AG04450 (cell line): ENCODE results near the gene ZNF785. TPM values are rescaled to one million over a fixed set of nuclear protein-coding genes. Genes with fewer than 3 reads are reported as not detected.
"Not testable (repeated sequence)": the region's sequence is repeated elsewhere in the genome, so short reads cannot be mapped to it uniquely, and the experiment has no call there.

Source experiments
- CTCF ChIA-PET: fragments of 300-600, 350-600 bp; formaldehyde crosslinking; extraction: SDS; loops from one replicate; lab custom pipeline; 2022; ENCODE audit warnings: antibody characterized with exemption, inconsistent platforms; lab: Charles Lee
- POLR2A ChIA-PET: fragments of 350-600 bp; formaldehyde crosslinking; extraction: SDS; loops from one replicate; lab custom pipeline; 2021; ENCODE audit warnings: antibody characterized with exemption, inconsistent platforms; lab: Yijun Ruan, JAX
- DNase-seq: peaks from one replicate; pipeline ENCODE4 v3.0.0-alpha.2; 2011; ENCODE audit warnings: low read depth, low spot score
- H3K27ac ChIP-seq: one replicate; pipeline ENCODE4 v1.5.1; 2012; ENCODE audit warnings: low read depth, low read length, control low read depth
- H3K27me3 ChIP-seq: one replicate; pipeline ENCODE4 v1.6.0; 2012; ENCODE audit warnings: low read length; ENCODE audit not compliant: control insufficient read depth, insufficient read depth
- H3K4me3 ChIP-seq: 2 replicates; pipeline ENCODE4 v1.5.1; 2011; ENCODE audit warnings: mild to moderate bottlenecking, low read depth, low read length, control low read depth
- H3K9me3 ChIP-seq: 2 replicates; pipeline ENCODE4 v1.5.1; 2012; ENCODE audit warnings: low read length; ENCODE audit not compliant: control insufficient read depth, insufficient read depth
- CTCF ChIP-seq: IDR thresholded peaks from 2 replicates; pipeline ENCODE4 v1.5.1; 2011; ENCODE audit warnings: low read depth, low read length, control low read depth, inconsistent platforms
- polyA plus RNA-seq: library from polyadenylated mRNA; depleted of rRNA; stranded (reverse); fragments of >200 nt; gene quantifications from 2 replicates; pipeline ENCODE4 v1.2.3, GENCODE V29; 2011

ZNF785 gene
- polyA plus RNA-seq, 1 experiment: 6.6 TPM

DNA sequence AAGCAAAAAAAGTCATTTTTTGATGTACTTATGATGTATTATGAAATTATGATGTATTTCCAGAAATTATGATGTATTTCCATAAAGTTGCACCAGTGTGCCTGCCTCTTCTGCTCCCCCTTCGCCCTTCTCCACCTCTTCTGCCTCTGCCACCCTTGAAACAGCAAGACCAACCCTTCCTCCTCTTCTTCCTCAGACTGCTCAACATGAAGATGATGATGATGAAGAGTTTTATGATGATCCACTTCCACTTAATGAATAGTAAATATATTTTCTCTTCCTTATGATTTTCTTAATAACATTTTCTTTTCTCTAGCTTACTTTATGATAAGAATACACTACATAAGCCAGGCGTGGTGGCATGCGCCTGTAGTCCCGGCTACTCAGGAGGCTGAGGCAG is 7.4 kb upstream of the ZNF785 start:
- H3K4me3 ChIP-seq: no peak overlapping the region
- ChIA-PET CTCF (interaction anchor here (0.5 to 1.1 kb wide), 4 partner anchors 36 to 150 kb away, joined by 3 to 5 read pairs (median 4); partner anchors contain the start of gene PRR14), POLR2A (no interaction called here)
- H3K27ac ChIP-seq: no peak overlapping the region
- H3K9me3 ChIP-seq: no peaks in the 10 kb centered on the region
- DNase-seq: no peak
- TF ChIP-seq CTCF: no peak
- H3K27me3 ChIP-seq: no peaks in the 10 kb centered on the region

GRCh38 chr16:30590869-30591268 is 5.4 kb upstream of the ZNF785 start:
- POLR2A ChIA-PET: not testable (repeated sequence)
- CTCF ChIA-PET: interaction anchor here (1.2 kb wide), 1 partner anchor 181 kb away, joined by 3 read pairs; no protein-coding TSS in a partner anchor

GRCh38 chr16:30589582-30589981 is 4.1 kb upstream of the ZNF785 start:
- DNase-seq, CTCF ChIA-PET, H3K9me3 ChIP-seq, H3K4me3 ChIP-seq, POLR2A ChIA-PET, H3K27ac ChIP-seq, H3K27me3 ChIP-seq: not testable (repeated sequence)

More at GRCh38 chr16:30590869-30591268, 5.4 kb upstream of the ZNF785 start:
- not testable (repeated sequence) for H3K27ac ChIP-seq, H3K27me3 ChIP-seq, H3K9me3 ChIP-seq, H3K4me3 ChIP-seq, DNase-seq

DNA sequence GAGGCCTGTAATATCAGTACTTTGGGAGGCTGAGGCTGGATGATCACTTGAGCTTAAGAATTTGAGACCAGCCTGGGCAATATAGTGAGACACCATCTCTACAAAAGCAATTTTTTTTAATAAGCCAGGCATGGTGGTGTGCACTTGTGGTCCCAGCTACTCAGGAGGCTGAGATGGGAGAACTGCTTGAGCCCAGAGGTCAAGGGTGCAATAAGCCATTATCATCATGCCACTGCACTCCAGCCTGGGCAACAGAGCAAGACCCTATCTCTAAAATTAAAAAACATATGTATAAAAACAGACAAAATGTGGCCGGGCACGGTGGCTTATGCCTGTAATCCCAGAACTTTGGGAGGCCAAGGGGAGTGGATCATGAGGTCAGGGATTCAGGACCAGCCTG is 3.2 kb upstream of the ZNF785 start:
- ChIA-PET CTCF (interaction anchor here (1.2 kb wide), 1 partner anchor 10 kb away, joined by 4 read pairs; no protein-coding TSS in a partner anchor), POLR2A (interaction anchor here (0.7 kb wide), 1 partner anchor 138 kb away, joined by 7 read pairs; no protein-coding TSS in a partner anchor)
- Histone ChIP-seq H3K4me3 (no peak overlapping the region), H3K9me3 (no peaks in the 10 kb centered on the region), H3K27ac (no peak overlapping the region), H3K27me3 (no peaks in the 10 kb centered on the region)
- no peak for DNase-seq
- TF ChIP-seq CTCF: no peak

DNA sequence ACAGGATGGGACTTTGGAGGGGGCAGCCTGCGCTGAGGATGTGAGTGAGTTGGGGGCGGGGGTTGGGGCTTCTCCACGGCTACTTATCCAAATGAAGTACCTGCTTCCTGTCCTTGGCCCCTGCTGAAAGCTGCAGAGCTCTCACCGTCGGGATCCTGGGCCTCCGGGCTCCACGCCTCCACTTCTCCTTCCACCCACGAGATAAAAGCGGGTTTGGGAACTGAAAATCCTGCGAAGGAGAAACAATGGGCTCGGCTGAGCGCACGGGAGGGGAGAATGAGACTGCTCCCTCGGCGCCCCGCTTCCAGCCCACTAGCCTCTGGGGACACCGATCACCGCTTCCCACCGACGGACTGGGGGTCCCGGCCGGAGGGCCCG is 486 bp downstream of the ZNF785 start:
- ChIA-PET CTCF (interaction anchor here (0.7 to 2.8 kb wide), 3 partner anchors 13 to 155 kb away, joined by 3 to 19 read pairs (median 3); partner anchors contain the start of gene DCTPP1), POLR2A (interaction anchor here (3.0 kb wide), 1 partner anchor 13 kb away, joined by 12 read pairs; the partner anchor contains the start of gene ZNF688)
- peak overlapping the region; percentile 78 for H3K4me3 ChIP-seq
- TF ChIP-seq CTCF: no peak
- peaks cover 5% of the 10 kb centered on the region; the same call in 1 of the 2 replicates for H3K9me3 ChIP-seq
- H3K27me3 ChIP-seq: no peaks in the 10 kb centered on the region
- peak overlapping the region; percentile 70 for H3K27ac ChIP-seq
- DNase-seq: no peak

- Histone ChIP-seq H3K27me3 (no peaks in the 10 kb centered on the region), H3K27ac (no peak overlapping the region), H3K4me3 (no peak overlapping the region), H3K9me3 (peaks cover 5% of the 10 kb centered on the region; the same call in 1 of the 2 replicates)
- DNase-seq: no peak
- ChIA-PET CTCF (no interaction called here), POLR2A (no interaction called here)
- TF ChIP-seq CTCF: no peak
Measured at GRCh38 chr16:30582611-30583340, 2.7 kb downstream of the ZNF785 start.
